Activated CD4-positive, alpha-beta T cell treated with anti-CD3 and anti-CD28 coated beads, Interleukin-2, Interleukin-6, amounts not matched to agents 100 ng/mL and 50 ng/mL, durations not matched to agents 16 hours and 8 hours (primary cell): ENCODE results near the gene TP73.
"Not testable (repeated sequence)": the region's sequence is repeated elsewhere in the genome, so short reads cannot be mapped to it uniquely, and the experiment has no call there.

Experiments
- DNase-seq: peaks from one replicate; pipeline ENCODE4 v3.0.0-alpha.2; 2020

Gene TP73

GRCh38 chr1:3618881-3619671 lies 33.2 kb upstream of the TP73 start:
- peak; percentile 80 for DNase-seq

GRCh38 chr1:3620708-3621107 lies 31.6 kb upstream of the TP73 start:
- DNase-seq, result no peak

GRCh38 chr1:3621151-3621671 lies 31.1 kb upstream of the TP73 start:
- DNase-seq, result not testable (repeated sequence)

GRCh38 chr1:3622102-3622501 lies 30.2 kb upstream of the TP73 start:
- DNase-seq, result not testable (repeated sequence)

- DNase-seq, result no peak
Measured at GRCh38 chr1:3623441-3624199, 28.7 kb upstream of the TP73 start.

- DNase-seq, result peak; percentile 99
Measured at GRCh38 chr1:3624200-3625136, 27.8 kb upstream of the TP73 start, which contains the start of gene TPRG1L. TPRG1L (plus strand) TSS chr1:3625015; CDS start chr1:3625073, 58 bp downstream.

- no peak for DNase-seq
Measured at GRCh38 chr1:3625151-3625907, 27.0 kb upstream of the TP73 start.

GRCh38 chr1:3626025-3626424 lies 26.3 kb upstream of the TP73 start:
- no peak for DNase-seq

- no peak for DNase-seq
Measured at GRCh38 chr1:3627515-3628253, 24.6 kb upstream of the TP73 start.

- no peak for DNase-seq
Measured at GRCh38 chr1:3628445-3628844, 23.9 kb upstream of the TP73 start.

- no peak for DNase-seq
Measured at GRCh38 chr1:3629561-3630160, 22.7 kb upstream of the TP73 start.

GRCh38 chr1:3630161-3630611 lies 22.1 kb upstream of the TP73 start:
- no peak for DNase-seq

GRCh38 chr1:3630914-3631313 lies 21.4 kb upstream of the TP73 start:
- DNase-seq, result no peak

GRCh38 chr1:3631320-3632260 lies 20.7 kb upstream of the TP73 start:
- DNase-seq, result no peak

- no peak for DNase-seq
Measured at GRCh38 chr1:3632298-3632697, 20.0 kb upstream of the TP73 start.

- no peak for DNase-seq
Measured at GRCh38 chr1:3632716-3633343, 19.5 kb upstream of the TP73 start.

- no peak for DNase-seq
Measured at GRCh38 chr1:3633344-3634058, 18.8 kb upstream of the TP73 start.

- no peak for DNase-seq
Measured at GRCh38 chr1:3634059-3634800, 18.1 kb upstream of the TP73 start.
